Measurements from ENCODE around the gene PDZK1IP1.

The PDZK1IP1 gene, protein sequence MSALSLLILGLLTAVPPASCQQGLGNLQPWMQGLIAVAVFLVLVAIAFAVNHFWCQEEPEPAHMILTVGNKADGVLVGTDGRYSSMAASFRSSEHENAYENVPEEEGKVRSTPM

DNA sequence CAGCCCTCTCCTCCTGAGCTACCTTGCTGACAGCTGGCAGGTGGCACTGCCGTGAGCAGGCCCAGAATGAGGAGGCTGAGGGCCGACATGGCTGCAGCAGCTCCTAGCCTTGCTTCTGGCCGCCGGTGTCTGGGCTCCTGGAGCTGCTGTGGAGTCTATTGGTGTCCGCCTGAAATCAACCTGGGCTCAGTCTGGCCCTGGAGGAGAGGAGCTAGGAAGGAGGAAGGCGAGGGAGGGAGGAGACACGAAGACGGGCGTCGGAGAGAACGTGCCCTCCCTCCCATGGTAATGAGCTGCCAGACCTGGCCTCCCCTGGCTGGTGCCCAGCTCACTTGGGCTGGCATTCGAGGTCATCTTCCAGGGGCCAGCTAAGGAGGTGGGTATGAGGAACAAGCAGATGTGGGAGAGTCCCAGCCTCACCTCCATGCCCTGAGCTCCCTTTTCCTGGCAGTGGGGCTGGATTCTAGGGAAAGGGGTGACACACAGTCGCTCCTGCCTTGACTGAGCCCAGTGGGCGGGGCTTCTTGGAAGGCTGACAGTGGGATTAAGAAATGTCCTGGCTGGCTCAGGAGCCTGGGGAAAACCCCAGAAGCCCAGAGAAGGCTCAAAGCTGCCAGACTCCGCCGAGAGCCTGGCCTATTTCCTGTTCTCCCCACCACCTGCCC, at the start of gene PDZK1IP1:
TSS of gene PDZK1IP1 (minus strand) at position 193 of the 665 bp plus-strand sequence. CDS start at position 89, 104 bp downstream.
- DNase-seq (ENCODE audit: low spot score), result peak; percentile 33

DNA sequence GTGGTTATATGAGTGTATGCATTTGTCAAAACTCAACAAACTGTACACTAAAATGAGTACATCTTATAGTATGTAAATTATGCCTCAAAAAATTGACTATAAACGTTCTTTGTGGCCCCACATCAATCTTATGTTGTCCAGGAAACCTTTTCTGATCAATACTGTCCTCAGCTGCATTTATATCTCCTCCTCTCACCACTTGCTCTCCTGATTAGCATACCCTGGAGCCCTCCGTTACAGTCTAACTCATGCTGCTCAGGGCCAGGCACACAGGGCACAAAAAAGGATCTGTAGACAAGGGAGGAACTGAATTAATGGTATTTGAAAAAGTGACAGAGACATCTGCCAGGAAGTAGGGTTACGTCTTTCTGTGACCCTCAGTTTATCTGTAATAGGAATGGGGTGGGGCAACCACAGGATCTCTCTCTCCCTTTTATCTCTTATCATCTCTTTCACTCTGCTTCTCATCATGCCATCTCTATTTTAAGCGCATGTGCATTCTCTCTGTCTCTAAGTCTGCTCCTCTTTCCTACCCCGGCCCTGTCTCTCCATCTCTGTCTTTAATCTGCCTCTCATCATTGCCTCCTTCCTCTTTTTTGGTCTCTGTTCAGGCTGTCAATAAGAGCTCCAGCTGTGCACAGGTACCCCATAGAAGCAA, 49.2 kb upstream of the PDZK1IP1 start:
- no peak for DNase-seq (ENCODE audit: low spot score)

DNA sequence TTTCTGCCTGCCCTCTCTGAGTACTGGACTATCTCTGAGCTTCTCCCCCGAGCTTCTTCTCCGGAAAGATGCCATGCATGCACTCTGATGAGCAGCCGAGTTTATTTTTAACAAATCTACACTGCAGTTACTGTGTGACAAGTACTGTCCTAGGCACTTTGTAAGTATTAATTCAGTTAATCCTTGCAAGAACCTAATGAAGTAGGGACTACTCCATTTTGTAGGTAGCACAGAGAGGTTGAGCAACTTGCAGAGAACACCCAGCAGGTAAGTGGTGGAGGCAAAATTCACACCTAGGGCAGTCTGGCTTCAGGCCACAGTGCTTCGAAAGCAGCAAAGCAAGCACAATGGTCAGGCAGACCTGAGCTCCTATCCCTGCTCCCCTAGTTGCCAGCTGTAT, 46.0 kb upstream of the PDZK1IP1 start:
- no peak for DNase-seq (ENCODE audit: low spot score)

DNA sequence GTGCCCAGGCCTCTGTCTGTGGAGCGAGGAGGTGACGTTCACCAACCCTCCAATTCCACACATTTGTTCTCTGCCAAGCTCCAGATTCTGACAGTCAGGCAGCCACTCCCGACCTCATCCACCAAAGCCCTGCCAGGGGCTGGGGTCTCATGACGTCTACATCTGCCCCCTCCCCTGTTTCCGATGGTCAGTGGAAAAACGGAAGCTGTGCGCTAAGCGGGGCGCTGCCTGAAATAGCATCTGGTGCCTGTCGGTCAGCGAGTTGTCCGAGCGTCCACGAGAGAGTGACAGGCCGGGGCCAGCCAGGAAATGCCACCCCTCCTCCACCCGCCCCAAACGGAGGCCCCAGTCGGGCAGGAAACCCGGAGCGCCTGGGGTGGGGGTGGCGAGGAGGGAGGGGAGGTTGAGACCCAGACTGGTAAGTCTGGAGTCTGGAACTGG, 45.4 kb upstream of the PDZK1IP1 start:
- DNase-seq (ENCODE audit: low spot score), result peak; percentile 63

DNA sequence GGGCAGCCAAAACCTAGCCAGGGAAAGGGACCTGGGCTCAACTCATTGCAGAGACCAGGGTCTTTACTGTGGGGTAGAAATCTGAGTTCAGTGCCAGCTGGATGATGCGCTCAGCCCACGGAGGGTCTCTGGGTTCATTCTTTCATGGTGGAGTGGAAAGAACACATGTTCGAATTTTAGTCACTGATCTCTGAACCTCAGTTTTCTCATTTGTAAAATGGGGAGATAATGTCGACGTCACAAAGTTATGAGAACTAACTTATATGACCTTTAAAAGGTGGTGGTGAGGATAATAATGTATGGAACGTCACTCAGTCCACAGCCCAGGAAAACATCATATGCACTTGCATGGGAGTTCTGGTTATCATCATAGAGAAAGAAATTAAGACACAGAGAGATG, 43.4 kb upstream of the PDZK1IP1 start:
- DNase-seq (ENCODE audit: low spot score), result no peak

DNA sequence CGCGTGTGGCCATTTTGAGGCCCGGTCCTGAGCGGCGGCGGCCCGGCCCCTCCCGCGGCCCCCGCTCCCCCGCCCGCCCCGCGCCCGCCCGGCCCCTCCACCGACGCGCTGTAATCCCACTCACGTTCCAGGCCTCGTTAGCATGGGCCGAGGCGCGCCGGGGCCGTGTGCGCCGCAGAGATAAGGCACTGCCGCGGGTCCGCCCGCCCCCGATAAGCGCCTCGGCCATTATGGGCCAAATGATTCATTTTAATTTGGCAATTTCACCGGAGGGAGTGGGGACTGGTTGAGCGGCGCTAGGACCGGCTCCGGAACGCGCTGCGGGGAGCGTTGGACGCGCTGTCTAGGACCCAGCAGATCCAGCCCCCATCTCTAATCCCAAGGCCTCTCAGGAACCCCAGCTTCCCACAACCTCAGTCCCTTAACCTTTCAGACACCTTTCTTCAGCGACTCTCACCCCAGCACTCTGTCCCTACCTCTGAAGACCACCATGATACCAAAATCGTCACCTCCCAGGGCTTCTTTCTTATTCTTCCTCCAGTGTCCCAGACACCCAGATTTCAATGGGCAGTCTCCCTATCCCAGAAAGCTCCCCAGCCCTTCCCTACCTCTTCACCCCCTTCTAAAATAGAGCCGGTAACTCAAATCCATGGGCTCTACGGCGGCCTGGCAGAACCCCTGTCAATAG, 42.5 kb upstream of the PDZK1IP1 start, which contains the start of gene TAL1:
TSS of gene TAL1 (minus strand) at position 39 of the 688 bp plus-strand sequence. CDS start 6,337 bp downstream, outside the sequence.
- DNase-seq (ENCODE audit: low spot score), result no peak

DNA sequence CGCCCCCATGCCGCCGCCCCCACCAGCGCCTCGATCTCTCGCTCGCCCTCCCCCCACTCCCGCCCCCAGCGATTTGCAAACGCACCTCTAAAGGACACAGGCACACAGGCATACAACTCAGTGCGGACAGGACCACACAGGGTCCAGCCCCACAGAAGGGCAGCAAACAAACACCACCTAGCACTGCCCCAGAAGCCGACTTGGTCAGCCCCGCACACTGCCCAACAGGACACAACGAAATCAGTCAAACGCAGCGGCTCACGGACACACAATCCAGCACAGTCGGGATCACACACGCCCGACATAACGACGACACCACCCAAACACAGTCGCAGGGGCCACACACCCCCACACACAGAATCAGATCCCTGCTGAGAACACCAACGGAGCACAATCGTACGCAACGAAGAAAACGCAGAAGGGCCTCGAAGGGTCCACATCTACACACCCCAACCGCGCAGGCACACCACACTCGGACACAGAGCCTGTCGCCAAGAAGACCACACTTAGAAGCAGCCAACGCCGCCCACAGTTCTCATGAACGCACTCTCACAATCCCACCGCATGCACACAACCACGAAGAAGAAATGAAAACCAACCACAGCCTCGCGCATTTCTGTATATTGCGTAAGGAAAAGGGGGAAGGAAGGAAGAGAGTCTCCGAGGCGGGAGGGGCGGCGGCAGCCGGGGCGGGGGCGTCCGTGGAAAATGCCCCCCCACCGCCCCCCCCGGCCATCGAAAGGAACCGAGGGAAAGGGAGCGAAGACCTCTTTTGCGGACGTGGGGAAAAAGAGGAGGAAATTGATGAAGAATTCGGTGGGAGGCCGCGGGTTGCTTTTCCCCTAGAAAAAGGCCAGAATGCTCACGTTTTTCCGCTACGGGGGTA, 41.7 kb upstream of the PDZK1IP1 start:
- peak; percentile 53 for DNase-seq (ENCODE audit: low spot score)

DNA sequence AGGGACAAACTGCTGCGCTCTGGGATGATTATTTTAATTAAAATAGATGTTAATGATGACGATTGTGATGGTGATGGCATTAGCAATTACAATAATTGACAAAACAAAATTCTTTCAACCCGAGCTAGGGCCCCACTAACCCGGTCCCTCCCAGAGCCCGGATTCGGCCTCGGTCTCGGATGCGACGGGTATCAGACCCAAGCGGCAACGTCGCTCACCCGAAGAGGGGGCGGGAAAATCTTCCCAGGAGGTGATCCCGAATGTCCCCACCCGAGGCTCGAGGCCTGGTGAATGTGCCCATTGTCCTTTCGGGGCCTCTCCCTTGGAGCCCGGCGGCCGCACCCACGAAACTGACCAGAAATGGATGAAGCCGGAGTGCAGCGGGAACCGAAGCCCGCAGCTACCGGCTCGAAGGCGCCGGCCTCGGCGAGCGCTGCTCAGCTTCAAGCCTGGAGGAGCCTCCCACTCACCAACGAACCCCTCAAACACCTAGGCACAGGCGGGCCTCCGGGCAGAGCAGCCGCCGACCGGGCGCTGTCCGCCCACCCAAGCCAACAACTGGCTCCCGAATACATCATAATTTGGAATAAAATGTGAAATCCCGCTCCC, 41.0 kb upstream of the PDZK1IP1 start:
- DNase-seq (ENCODE audit: low spot score), result no peak

DNA sequence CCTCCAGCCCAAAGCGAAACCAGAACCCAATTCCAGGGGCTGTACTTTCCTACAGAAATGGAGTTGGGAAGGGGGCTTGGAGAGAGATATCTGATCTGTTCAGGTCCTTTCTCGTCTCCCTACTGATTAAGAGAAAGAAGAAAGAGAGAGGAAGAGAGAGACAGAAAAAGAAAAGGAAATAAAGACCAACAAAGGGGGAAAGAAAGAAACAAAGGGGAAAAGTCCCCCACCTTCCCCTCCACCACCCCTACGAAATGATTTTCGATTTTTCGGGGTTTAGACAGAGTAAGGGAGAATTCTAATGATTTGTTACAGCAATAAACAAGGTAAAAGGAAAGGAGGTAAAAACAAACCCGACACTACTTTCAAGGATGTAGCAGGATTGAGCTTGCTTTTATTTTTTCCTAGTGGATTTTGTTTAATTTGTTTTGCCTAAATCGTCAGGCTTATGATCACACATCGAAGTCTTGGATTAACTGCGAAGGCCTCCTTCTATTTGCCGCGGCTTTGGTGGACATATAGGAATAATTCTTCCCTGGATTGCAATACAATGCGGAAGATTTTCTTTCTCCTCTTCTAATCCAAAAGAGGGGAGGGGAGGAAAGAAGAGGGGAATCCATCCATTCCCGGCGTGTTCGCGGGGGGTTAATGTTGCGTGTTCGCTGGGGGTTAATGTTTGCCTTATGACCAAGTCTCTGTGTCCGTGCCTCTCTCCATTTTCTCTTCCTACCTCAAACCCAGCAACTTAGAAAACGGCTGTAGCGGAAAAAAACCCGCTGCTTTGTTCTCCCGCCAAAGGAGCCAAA, 40.3 kb upstream of the PDZK1IP1 start:
- no peak for DNase-seq (ENCODE audit: low spot score)

DNA sequence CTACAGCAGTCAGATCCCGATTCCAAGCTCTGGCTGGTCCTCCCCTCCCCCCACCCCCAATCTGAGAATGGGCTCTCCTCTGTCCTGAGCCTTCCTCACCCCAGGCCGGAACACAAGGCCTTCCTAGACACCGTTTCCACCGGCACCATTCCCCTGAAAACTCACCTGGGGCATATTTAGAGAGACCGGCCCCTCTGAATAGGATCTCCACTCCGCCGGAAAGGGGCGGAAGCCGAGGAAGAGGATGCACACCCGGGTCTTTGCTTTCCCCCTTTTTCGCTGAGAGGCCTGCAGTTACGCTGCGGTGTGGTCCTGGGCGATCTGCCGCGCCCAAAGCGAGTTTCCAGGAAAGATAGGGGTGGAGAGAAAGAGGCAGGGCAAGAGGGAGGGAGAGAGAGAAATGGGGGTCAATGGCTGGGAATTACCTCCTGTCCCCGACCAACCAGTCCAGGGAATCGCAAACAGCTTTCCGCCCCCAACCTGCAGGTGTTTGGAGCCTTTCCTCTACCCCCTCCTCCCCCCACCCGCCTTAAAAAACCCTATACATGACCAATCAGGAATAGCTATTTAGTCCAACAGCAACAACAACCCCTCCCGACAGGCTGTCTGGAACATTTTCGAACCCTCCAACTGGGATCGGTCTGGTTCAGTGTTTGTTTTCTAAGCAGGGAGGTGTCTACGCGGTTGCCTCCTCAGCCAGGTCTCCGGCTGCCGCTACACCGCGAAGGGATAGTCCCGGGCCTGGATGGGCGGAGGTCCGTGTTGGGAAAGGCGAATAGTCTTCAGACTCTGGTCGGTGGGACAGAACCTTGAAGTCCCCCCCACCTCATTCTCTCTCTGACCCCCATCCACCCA, 39.4 kb upstream of the PDZK1IP1 start:
- DNase-seq (ENCODE audit: low spot score), result no peak

DNA sequence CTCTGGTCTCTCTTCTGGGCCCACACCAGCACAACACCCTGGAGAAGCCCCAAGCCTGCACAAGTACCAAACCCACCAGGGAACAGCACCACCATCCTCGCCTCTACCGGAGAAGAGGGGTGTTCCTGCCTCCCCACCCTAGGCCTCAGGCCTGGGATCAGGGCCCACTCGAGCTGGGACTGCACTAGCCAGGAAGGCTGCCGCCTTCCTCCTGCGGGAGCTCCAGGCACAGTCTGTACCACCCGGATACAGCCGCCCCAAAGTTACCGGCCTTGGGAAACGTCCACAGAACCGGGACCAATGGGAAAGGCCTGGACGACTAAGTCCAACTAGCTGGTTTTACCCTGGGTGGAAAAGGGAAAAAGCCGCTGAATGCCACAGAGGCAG, 38.8 kb upstream of the PDZK1IP1 start:
- DNase-seq (ENCODE audit: low spot score), result no peak

DNA sequence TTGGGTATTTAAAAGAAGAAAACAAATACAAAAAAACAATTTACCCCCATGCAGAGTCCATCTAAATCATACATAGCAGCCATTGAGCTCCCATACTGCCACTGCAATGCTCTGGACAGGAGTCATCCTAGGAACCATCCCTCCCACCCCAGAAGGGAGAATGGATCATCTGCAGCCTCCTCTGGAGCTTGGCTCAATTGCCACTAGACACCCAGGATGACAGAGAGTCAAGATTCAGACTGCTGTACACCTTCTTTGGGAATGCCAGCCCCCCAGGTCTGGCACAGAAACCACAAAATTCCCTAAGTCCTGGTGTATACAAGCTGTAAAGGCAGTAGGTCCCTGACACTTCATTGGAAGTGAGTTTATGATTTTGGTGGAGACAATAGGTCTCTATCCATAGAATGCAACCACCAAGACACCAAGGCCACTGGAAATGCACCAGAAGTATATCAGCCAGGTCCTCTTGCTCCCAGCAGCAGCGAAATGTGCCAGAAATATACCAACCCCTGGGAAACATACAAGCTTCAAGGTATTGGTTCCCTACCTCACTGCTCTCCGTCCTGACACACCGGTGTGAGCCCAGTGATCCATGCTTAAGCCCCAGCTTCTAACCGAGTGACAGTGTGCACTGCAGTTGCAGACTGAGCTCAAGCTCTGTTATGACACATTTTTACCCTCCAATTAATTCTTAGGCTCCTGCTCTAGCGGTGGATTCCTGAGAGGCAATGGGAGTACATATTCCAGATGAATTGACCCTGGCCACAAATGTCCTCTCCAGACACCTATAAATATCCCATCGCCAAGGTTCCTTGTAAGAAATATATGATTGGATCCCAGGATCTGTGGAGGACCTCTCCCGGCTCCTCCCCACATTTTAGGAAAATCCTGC, 37.8 kb upstream of the PDZK1IP1 start:
- no peak for DNase-seq (ENCODE audit: low spot score)

DNA sequence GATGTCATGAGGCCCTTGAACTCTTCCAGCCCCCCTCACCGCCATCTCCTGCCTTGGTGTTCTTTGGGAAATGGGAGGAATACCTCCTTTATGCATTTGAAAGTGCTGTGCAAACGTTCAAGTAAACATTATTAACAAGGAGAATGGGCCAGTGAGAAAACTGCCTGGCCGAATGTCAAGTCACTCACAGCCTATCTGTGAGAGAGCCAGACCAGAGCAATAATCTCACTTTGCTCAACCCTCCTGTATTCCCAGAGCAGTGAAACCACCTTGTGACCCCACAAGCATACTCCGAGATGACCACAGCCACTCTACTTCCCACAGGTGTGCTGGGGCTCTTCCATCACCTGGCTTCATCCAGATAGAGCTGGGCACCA, 37.0 kb upstream of the PDZK1IP1 start:
- DNase-seq (ENCODE audit: low spot score), result no peak

DNA sequence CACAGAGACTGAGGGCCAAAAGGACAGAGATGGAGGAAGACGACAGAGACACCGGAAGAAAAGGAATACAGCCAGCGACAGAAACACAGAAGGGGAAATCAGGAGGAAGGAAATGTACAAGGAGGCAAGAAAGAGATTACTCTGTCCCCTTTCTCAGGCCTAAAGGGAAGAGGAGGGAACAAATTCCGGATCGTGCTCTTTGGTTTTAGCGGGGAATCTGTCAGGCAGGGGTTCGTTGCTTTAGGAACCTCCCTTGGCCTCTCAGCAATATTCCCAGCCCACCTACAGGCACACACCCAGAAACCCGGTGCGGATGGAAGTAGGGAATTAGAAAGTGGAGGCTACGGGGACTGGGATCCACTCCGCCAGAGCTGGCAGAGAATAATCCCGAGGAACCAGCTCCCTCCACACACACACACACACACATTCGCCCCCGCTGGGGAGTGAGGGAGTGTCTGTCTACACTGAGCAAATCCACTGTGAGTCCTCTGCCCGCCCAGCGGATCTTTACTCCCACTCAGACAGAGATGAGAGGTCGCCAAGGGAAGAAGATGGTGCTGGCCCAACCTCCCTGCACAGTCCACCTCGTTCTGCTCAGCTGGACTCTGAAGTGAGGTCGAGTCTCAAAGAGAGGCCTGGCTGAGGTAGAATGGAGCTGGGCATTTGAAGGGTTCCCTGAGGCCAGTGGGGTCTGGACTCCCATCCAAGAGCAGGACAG, 36.4 kb upstream of the PDZK1IP1 start:
- DNase-seq (ENCODE audit: low spot score), result no peak

DNA sequence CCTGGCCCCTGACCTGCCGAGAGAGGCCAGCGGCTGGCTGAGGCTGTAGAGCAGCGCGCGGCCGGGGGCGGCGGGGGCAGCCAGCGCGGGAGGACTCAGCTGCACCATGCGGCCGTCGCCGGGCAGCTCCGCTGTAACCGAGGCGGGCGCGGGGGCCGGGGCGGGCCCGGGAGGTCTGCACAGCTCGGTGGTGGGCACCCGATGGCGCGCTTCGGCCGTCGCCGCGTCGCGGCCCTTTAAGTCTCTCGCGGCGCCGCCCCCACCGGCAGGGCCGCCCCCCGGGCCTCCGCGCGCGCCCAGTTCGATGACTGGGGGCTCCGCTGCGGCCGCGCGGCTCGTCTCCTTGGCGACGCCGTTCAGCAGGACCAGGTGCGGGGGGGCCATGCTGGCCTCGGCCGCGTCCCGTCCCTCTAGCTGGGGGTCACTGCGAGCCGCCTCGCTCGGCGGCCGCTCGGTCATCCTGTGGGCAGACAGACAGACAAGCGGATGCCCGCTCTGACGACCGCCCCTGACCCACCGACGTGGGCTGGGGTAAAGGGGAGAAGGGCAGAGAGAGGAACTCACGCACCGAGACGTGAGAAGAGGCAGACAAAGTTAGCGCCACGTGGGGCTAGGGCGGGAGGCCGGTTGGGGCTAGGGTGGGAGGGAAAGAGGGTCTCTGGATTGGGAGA, 35.7 kb upstream of the PDZK1IP1 start:
- no peak for DNase-seq (ENCODE audit: low spot score)

DNA sequence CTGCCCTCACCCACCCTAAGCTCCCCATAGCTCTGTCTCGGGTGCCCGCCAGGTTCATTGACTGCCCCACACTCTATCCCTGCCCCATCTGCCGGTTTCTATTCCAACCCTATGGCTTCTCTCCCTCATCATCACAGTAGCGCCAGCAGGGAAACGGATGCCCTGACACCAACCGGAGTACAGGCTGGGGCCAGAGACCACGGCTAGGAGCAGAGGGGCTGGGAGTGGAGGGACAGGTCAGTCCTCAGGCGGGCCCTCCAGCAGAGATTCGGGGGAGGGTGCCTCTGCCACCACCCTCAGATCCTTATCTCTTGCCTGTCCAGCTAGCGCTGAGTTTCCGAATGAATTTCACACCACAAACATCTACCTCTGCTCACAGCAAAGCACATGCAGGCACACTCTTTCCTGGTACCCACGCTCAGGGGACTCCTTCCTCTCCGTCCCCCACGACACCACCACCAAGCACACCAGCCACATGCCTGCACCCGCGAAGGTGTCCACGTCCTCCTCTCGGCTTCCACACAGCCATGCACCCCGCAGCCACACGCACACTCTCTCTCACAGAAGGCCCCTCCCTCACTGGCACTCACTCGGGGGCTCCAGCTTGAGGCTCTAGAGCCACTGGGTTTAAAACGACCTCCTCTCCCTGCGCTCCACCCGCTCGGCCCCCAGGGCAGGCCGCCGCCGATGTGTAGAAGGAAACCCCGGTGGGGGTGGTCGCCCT, 35.0 kb upstream of the PDZK1IP1 start:
- no peak for DNase-seq (ENCODE audit: low spot score)

All from globus pallidus (tissue), 1 donor.